ENCODE results near the gene TBX20.
"Not testable (repeated sequence)": the region's sequence is repeated elsewhere in the genome, so short reads cannot be mapped to it uniquely, and the experiment has no call there.

- TF ChIP-seq CTCF, POLR2A (IDR thresholded peaks at IDR 0.05): not testable (repeated sequence)
These were observed 38.8 kb downstream of the TBX20 start for GRCh38 chr7:35215063-35215462.

All from right lobe of liver (tissue), 4 donors.